Esophagus muscularis mucosa (tissue), 4 donors: ENCODE measurements around the gene HSD3B2. TPM values are rescaled to one million over a fixed set of nuclear protein-coding genes. Genes with fewer than 3 reads are reported as not detected.

Experiments
- DNase-seq: peaks from one replicate; pipeline ENCODE4 v3.0.0-alpha.2; 2017; ENCODE audit errors: extremely low spot score
- H3K27ac ChIP-seq, 4 donors: fragments of 200-600 bp; sonication (generic); replicated peaks in 1 of 4; 1 replicate in 3 of 4; 2 replicates in 1 of 4; pipeline ENCODE4 v1.5.1; 2016 to 2019; ENCODE audit warnings: mild to moderate bottlenecking in 1 of 4
- H3K27me3 ChIP-seq, 4 donors: fragments of 200-600 bp; sonication (generic); one replicate each; pipeline versions ENCODE4 v1.5.1 to v1.6.0; 2016 to 2019
- H3K36me3 ChIP-seq, 4 donors: fragments of 200-600 bp; sonication (generic); one replicate each; pipeline ENCODE4 v1.5.1; 2016 to 2019
- H3K4me1 ChIP-seq, 4 donors: fragments of 200-600 bp; sonication (generic); one replicate each; pipeline ENCODE4 v1.5.1; 2016 to 2019
- H3K4me3 ChIP-seq, 4 donors: fragments of 200-600 bp; sonication (generic); 1 replicate in 2 of 4; 2 replicates in 2 of 4; pipeline ENCODE4 v1.5.1; 2016 to 2019; ENCODE audit warnings: mild to moderate bottlenecking in 4 of 4, moderate library complexity in 1 of 4
- H3K9me3 ChIP-seq, 4 donors: fragments of 200-600 bp; sonication (generic); 1 replicate in 3 of 4; 2 replicates in 1 of 4; pipeline ENCODE4 v1.5.1; 2016 to 2019
- CTCF ChIP-seq, 3 experiments: fragments of 200-600 bp in 2 of 3; fragments of 450-650 bp in 1 of 3; sonication (generic) in 2 of 3; IDR thresholded peaks; one replicate each; pipeline ENCODE4 v1.5.1; 2017 to 2019; ENCODE audit warnings: antibody characterized with exemption in 3 of 3, mild to moderate bottlenecking in 2 of 3, moderate library complexity in 1 of 3
- EP300 ChIP-seq: sonication (generic); formaldehyde crosslinking; IDR thresholded peaks from one replicate; pipeline ENCODE4 v1.6.1; 2017; ENCODE audit warnings: antibody characterized with exemption
- POLR2A ChIP-seq: fragments of 450-650 bp; IDR thresholded peaks from one replicate; pipeline ENCODE4 v1.6.1; 2017; ENCODE audit warnings: antibody characterized with exemption, moderate library complexity, mild to moderate bottlenecking, low read depth
- POLR2AphosphoS5 ChIP-seq, 2 donors: sonication (generic); formaldehyde crosslinking; IDR thresholded peaks; one replicate each; pipeline ENCODE4 v1.6.1; 2017; ENCODE audit warnings: antibody characterized with exemption in 2 of 2
- WGBS: methylation state at CpG from one replicate; pipeline ENCODE4 v1.1.5; 2018; 5-methylcytosine and 5-hydroxymethylcytosine counted together
- intact Hi-C: fragments of 100-400 bp; cut with DNase I; formaldehyde crosslinking; loops from one replicate; pipeline ENCODE4 v1.15.1; 2023
- total RNA-seq, 4 donors: library from RNA; depleted of rRNA; stranded (reverse); fragments of >200 nt; gene quantifications; one replicate each; pipeline versions ENCODE4 v1.1.0 to v1.2.1, GENCODE V29; 2016

The HSD3B2 gene
- total RNA-seq, 4 donors from 2014 or later: not detected

- Histone ChIP-seq H3K4me1 (no peaks in the 10 kb centered on the region), H3K36me3 (no peaks in the 10 kb centered on the region), H3K4me3 (no peak overlapping the region), H3K9me3 (no peaks in the 10 kb centered on the region), H3K27me3 (no peaks in the 10 kb centered on the region), H3K27ac (no peak overlapping the region)
- intact Hi-C loops: no loop called here
- WGBS: 60% methylated on average over 2 of the region's 2 CpGs
- no peak for DNase-seq
- TF ChIP-seq EP300 (no peak), POLR2AphosphoS5 (IDR thresholded peaks at IDR 0.05) (no peak), POLR2A (no peak), CTCF (IDR thresholded peaks at IDR 0.05) (no peak)
Observed at GRCh38 chr1:119466445-119466844, 51.5 kb downstream of the HSD3B2 start.

GRCh38 chr1:119467219-119467618 lies 52.3 kb downstream of the HSD3B2 start:
- no peaks in the 10 kb centered on the region for H3K27me3 ChIP-seq
- 82% methylated on average over 1 of the region's 1 CpG for WGBS
- no peaks in the 10 kb centered on the region for H3K9me3 ChIP-seq
- TF ChIP-seq POLR2A (no peak), POLR2AphosphoS5 (IDR thresholded peaks at IDR 0.05) (no peak), CTCF (IDR thresholded peaks at IDR 0.05) (no peak), EP300 (no peak)
- H3K4me1 ChIP-seq: no peaks in the 10 kb centered on the region
- intact Hi-C loops: no loop called here
- H3K36me3 ChIP-seq: no peaks in the 10 kb centered on the region
- DNase-seq: no peak
- H3K4me3 ChIP-seq: no peak overlapping the region
- H3K27ac ChIP-seq: no peak overlapping the region

DNA sequence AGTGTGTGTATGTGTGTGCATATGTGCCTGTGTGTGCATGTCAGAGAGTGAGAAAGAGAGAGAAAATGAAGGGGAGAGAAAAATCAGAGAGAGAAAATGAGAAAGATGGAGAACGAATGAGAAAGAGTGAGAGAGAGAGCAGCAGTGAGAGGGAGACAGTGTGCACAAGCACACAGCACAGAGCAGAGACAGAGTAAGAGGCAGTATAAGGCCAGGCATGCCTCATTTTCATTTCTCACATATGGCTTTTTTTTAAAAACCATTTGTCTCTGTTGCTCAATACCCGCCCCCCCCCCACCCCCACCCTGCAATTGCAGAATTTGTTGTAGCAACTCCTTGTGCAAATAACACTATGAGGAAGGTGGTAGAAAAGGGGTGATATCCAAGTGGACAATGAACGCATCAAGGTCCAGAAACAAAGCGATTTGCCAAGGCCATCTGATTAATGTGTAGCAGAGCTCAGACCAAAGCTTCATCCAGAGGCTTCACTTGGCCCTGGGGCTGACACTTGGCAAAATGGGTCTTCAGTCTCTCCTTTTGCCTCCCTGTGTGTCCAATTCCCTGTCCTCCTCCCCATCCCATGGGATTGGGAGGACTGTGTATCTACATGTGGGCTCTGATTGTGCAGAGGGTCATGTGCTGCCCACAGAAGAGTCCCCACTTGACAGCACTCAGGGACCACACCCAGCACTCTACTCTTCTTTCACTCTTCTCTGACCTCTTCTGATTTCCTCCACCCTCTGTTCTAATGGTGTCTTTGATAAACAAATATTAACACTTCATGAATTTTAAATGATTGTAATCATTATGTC lies 53.1 kb downstream of the HSD3B2 start:
- intact Hi-C loops: no loop called here
- DNase-seq: no peak
- 36% methylated on average over 4 of the region's 4 CpGs for whole genome bisulfite sequencing
- no peak for TF ChIP-seq POLR2A
- no peak for TF ChIP-seq CTCF (IDR thresholded peaks at IDR 0.05)
- TF ChIP-seq EP300: no peak
- TF ChIP-seq POLR2AphosphoS5 (IDR thresholded peaks at IDR 0.05): no peak
- H3K9me3 ChIP-seq: no peaks in the 10 kb centered on the region
- no peaks in the 10 kb centered on the region for H3K36me3 ChIP-seq
- no peak overlapping the region for H3K27ac ChIP-seq
- no peak overlapping the region for H3K4me3 ChIP-seq
- no peaks in the 10 kb centered on the region for H3K4me1 ChIP-seq
- no peaks in the 10 kb centered on the region for H3K27me3 ChIP-seq

- no peak overlapping the region for H3K4me3 ChIP-seq
- H3K27me3 ChIP-seq: no peaks in the 10 kb centered on the region
- H3K27ac ChIP-seq: no peak overlapping the region
- DNase-seq: no peak
- no peaks in the 10 kb centered on the region for H3K9me3 ChIP-seq
- no peaks in the 10 kb centered on the region for H3K36me3 ChIP-seq
- WGBS: 89% methylated on average over 1 of the region's 1 CpG
- TF ChIP-seq POLR2A: no peak
- TF ChIP-seq POLR2AphosphoS5 (IDR thresholded peaks at IDR 0.05): no peak
- TF ChIP-seq CTCF (IDR thresholded peaks at IDR 0.05): no peak
- no peak for TF ChIP-seq EP300
- H3K4me1 ChIP-seq: no peaks in the 10 kb centered on the region
- intact Hi-C loops: no loop called here
Observed at GRCh38 chr1:119469741-119470140, 54.8 kb downstream of the HSD3B2 start.

GRCh38 chr1:119470377-119470776 lies 55.4 kb downstream of the HSD3B2 start:
- intact Hi-C loops: no loop called here
- TF ChIP-seq POLR2AphosphoS5 (IDR thresholded peaks at IDR 0.05) (no peak), POLR2A (no peak), CTCF (IDR thresholded peaks at IDR 0.05) (no peak), EP300 (no peak)

More at GRCh38 chr1:119470377-119470776, 55.4 kb downstream of the HSD3B2 start:
- H3K27me3 ChIP-seq: no peaks in the 10 kb centered on the region
- H3K27ac ChIP-seq: no peak overlapping the region
- H3K4me1 ChIP-seq: no peaks in the 10 kb centered on the region
- H3K36me3 ChIP-seq: no peaks in the 10 kb centered on the region
- no peak overlapping the region for H3K4me3 ChIP-seq
- peak; percentile 53 for DNase-seq
- H3K9me3 ChIP-seq: no peaks in the 10 kb centered on the region
- 100% methylated on average over 3 of the region's 3 CpGs for WGBS
